Measurements from ENCODE around the gene ZNF561.

GRCh38 chr19:9566729-9567128 is 54.3 kb downstream of the ZNF561 start:
- TF ChIP-seq CTCF (IDR thresholded peaks at IDR 0.05; ENCODE audit: insufficient read depth, low read depth, low read length) (no peak), EZH2 (IDR thresholded peaks at IDR 0.05; ENCODE audit: insufficient read depth, low read length) (no peak)
